GM12892 (cell line): ENCODE measurements around the gene RTKN2.
A peak's percentile ranks its signal among the peaks of the same experiment; 100 is the strongest.
"Not testable (repeated sequence)": the region's sequence is repeated elsewhere in the genome, so short reads cannot be mapped to it uniquely, and the experiment has no call there.

Source experiments
- DNase-seq: peaks from one replicate; pipeline ENCODE4 v3.0.0; 2011; ENCODE audit not compliant: insufficient read length
- FAIRE-seq: peaks from 2 replicates; lab custom pipeline; 2011; peaks lifted over from hg19 to GRCh38; lab: Jason Lieb, UNC
- POLR2A ChIP-seq: IDR thresholded peaks from 2 replicates; pipeline ENCODE4 v1.6.1; 2011; ENCODE audit warnings: low read depth, low read length, control low read depth
- POLR2AphosphoS5 ChIP-seq: IDR thresholded peaks from 2 replicates; pipeline ENCODE4 v1.6.1; 2011; ENCODE audit warnings: low read depth, low read length, control low read depth
- TAF1 ChIP-seq: IDR thresholded peaks from 2 replicates; pipeline ENCODE4 v1.6.1; 2011; ENCODE audit warnings: low read depth, mild to moderate bottlenecking, control low read depth, low read length, borderline replicate concordance

The RTKN2 gene

DNA sequence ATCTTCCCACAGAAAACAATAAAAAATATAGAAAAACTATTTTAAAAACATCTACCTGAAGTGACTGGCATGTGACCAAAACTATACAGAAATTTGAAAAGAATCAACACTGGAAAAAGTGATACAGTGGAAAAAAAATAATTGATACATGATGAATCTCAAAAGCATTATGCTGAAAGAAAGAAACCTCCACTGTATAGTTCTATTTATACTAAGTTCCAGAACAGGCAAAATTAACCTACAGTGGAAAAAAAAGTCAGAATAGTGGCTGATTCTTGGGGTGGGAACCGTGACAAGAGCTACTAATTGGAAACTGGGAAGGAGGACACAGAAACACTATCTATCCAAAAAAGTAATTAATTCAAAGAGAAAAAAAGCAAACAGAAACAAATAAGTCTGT is 14.9 kb downstream of the RTKN2 start:
- no peak for FAIRE-seq
- TF ChIP-seq POLR2A (no peak), TAF1 (no peak), POLR2AphosphoS5 (no peak)
- no peak for DNase-seq

GRCh38 chr10:62252051-62252450 is 16.6 kb downstream of the RTKN2 start:
- TF ChIP-seq POLR2AphosphoS5, result no peak
- no peak for TF ChIP-seq TAF1
- no peak for TF ChIP-seq POLR2A
- DNase-seq (no peak), FAIRE-seq (no peak)

- FAIRE-seq, result peak; percentile 44
- no peak for TF ChIP-seq POLR2A
- no peak for TF ChIP-seq POLR2AphosphoS5
- TF ChIP-seq TAF1, result no peak
- DNase-seq, result no peak
Observed at GRCh38 chr10:62250594-62251198, 17.9 kb downstream of the RTKN2 start.

GRCh38 chr10:62249957-62250356 is 18.7 kb downstream of the RTKN2 start:
- FAIRE-seq (no peak), DNase-seq (no peak)
- TF ChIP-seq POLR2A (no peak), TAF1 (no peak), POLR2AphosphoS5 (no peak)

DNA sequence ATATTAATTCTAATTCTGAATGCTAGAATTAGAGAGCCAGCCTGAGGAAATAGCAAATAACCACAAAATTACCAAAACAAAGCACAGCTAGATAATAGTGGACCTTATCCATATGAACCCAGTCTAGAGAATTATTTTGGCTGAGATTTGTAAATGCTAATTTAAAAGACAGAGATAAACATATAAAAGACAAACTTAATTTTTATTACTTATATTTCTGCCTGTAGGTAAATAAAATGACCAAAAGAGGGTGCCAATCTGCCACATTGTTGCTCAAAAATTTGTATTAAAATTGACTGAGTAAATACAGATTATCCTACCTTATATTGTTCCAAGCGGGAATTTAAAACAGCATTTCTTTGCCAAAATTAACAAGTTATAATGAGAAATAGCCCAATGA is 20.2 kb downstream of the RTKN2 start:
- FAIRE-seq (no peak), DNase-seq (no peak)

DNA sequence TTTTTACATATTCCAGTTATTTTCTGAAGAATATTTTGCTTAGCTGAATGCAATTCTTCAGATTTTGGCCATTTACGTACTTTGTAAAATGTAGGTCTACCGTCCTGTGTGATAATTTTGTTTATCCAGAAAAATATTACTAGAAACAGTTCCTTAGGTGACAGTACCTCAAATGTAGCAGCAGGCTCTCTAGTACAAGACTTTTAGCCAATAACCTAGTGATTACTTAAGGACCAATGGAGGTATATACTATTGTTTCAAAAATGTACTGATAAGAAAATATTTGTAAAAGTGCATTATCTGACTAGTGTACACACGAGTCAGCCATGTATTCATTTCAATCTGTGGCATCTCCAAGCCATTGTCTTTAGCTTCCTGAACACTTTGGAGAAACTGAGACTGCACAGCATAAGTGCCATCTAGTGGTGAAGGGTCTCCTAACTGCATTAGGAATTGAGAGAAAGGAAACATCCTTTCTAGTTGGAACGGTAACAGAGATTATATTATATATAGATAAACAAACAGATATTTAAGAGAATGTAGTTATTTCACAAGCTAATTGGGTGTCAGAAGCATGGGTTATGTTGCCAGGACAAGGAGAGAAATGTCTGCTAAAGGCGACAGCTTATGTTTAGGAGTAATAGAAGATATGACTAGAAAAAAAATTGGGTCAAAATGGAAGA is 23.7 kb downstream of the RTKN2 start:
- FAIRE-seq, result peak; percentile 93
- TF ChIP-seq TAF1 (no peak), POLR2AphosphoS5 (no peak), POLR2A (no peak)
- no peak for DNase-seq

More for the DNA sequence above, 20.2 kb downstream of the RTKN2 start:
- TF ChIP-seq POLR2AphosphoS5 (no peak), POLR2A (no peak), TAF1 (no peak)

- TF ChIP-seq POLR2AphosphoS5 (no peak), TAF1 (no peak), POLR2A (no peak)
- DNase-seq (no peak), FAIRE-seq (no peak)
Observed at GRCh38 chr10:62244088-62244487, 24.6 kb downstream of the RTKN2 start.

GRCh38 chr10:62243647-62243997 is 25.0 kb downstream of the RTKN2 start:
- TF ChIP-seq POLR2AphosphoS5 (no peak), POLR2A (no peak), TAF1 (no peak)
- FAIRE-seq, result no peak
- DNase-seq, result no peak

GRCh38 chr10:62242965-62243646 is 25.5 kb downstream of the RTKN2 start:
- peak; percentile 91 for FAIRE-seq

DNA sequence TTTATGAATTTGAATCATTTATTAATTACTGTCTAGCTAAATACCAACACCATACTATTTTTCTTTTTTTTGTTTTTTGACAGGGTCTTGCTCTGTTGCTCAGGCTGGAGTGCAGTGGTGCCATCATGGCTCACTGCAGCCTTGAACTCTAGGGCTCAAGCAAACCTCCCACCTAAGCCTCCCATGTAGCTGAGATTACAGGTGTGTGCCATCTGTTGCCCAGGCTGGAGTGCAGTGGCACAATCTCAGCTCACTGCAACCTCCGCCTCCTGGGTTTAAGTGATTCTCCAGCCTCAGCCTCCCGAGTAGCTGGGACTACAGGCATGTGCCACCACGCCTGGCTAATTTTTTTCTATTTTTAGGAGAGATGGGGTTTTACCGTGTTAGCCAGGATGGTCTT is 27.1 kb downstream of the RTKN2 start:
- not testable (repeated sequence) for FAIRE-seq, DNase-seq

More at GRCh38 chr10:62242965-62243646, 25.5 kb downstream of the RTKN2 start:
- not testable (repeated sequence) for DNase-seq

GRCh38 chr10:62239994-62240393 is 28.6 kb downstream of the RTKN2 start:
- DNase-seq (no peak), FAIRE-seq (no peak)
- TF ChIP-seq TAF1, result no peak
- no peak for TF ChIP-seq POLR2A
- no peak for TF ChIP-seq POLR2AphosphoS5

DNA sequence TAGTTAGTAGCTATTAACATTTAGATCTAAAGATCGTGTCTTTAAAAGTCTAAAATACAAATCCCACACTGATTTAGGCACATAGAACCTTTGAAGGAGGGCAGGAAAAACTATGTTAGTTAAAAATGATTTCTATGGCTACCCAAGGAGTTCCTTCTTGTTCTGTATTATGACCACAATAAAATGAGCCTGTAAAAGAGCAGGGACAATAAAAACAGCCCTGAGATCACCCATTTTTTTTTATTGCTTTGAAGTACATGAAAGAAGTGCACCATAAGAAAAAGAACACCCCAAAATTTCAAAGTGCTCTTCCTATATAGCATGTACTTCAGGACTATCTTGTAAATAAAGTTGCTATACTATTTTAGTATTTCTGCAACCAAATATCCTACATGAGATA is 29.8 kb downstream of the RTKN2 start:
- DNase-seq (no peak), FAIRE-seq (no peak)
- TF ChIP-seq TAF1 (no peak), POLR2AphosphoS5 (no peak), POLR2A (no peak)
